Lung (tissue), 12 donors: ENCODE results near the gene CPHXL2. TPM values are rescaled to one million over a fixed set of nuclear protein-coding genes. Genes with fewer than 3 reads are reported as not detected.

Experiments
- ATAC-seq: fragments of 200-7000 bp; cut with Tn5 transposase; one replicate; pipeline ENCODE4 v1.9.1; 2020; ENCODE audit warnings: moderate number of reproducible peaks; ENCODE audit not compliant: insufficient read depth, low FRiP score
- DNase-seq, 3 donors: peaks; one replicate each; pipeline ENCODE4 v3.0.0-alpha.2; 2013 to 2017
- H3K27ac ChIP-seq, 2 donors: one replicate each; pipeline ENCODE4 v1.5.1; 2013; ENCODE audit warnings: mild to moderate bottlenecking in 2 of 2, moderate library complexity in 2 of 2, control low read depth in 1 of 2, inconsistent platforms in 1 of 2, low read depth in 1 of 2, low read length in 1 of 2
- H3K27me3 ChIP-seq, 3 donors: one replicate each; pipeline ENCODE4 v1.5.1; 2013; ENCODE audit warnings: low read length in 2 of 3; ENCODE audit not compliant: control insufficient read depth in 3 of 3, insufficient read depth in 3 of 3
- H3K36me3 ChIP-seq, 4 donors: one replicate each; pipeline ENCODE4 v1.5.1; 2013; ENCODE audit warnings: low read length in 4 of 4, mild to moderate bottlenecking in 1 of 4, moderate library complexity in 1 of 4; ENCODE audit not compliant: control insufficient read depth in 4 of 4, insufficient read depth in 4 of 4
- H3K4me1 ChIP-seq, 5 donors: one replicate each; pipeline ENCODE4 v1.5.1; 2013; ENCODE audit warnings: low read length in 5 of 5, mild to moderate bottlenecking in 2 of 5, moderate library complexity in 1 of 5; ENCODE audit not compliant: control insufficient read depth in 5 of 5, insufficient read depth in 5 of 5
- H3K4me3 ChIP-seq: one replicate; pipeline ENCODE4 v1.5.1; 2013; ENCODE audit warnings: mild to moderate bottlenecking, control low read depth, moderate library complexity
- H3K9ac ChIP-seq, 2 donors: one replicate each; pipeline ENCODE4 v1.5.1; 2013; ENCODE audit warnings: low read length in 2 of 2, control low read depth in 1 of 2; ENCODE audit not compliant: insufficient read depth in 1 of 2
- H3K9me3 ChIP-seq, 4 donors: one replicate each; pipeline ENCODE4 v1.5.1; 2013; ENCODE audit warnings: low read length in 3 of 4, mild to moderate bottlenecking in 1 of 4, moderate library complexity in 1 of 4; ENCODE audit not compliant: control insufficient read depth in 4 of 4, insufficient read depth in 3 of 4
- CTCF ChIP-seq: IDR thresholded peaks from 2 replicates; pipeline ENCODE4 v1.5.1; 2012; ENCODE audit warnings: mild to moderate bottlenecking; ENCODE audit errors: control extremely low read depth, extremely low read depth
- whole genome bisulfite sequencing, 2 donors: extraction: QIAGEN DNeasy Blood & Tissue Kit; methylation state at CpG; one replicate each; pipeline ENCODE4 v1.1.7; 2013; 5-methylcytosine and 5-hydroxymethylcytosine counted together
- polyA plus RNA-seq, 2 donors: library from polyadenylated mRNA; stranded (reverse); fragments of 200-250 nt; gene quantifications; one replicate each; pipeline ENCODE4 v1.2.1, GENCODE V29; 2013
- total RNA-seq, 2 donors: library from RNA; depleted of rRNA in 1 of 2; stranded (reverse); fragments of >200 nt in 1 of 2; gene quantifications; one replicate each; pipeline ENCODE4 v1.2.1, GENCODE V29; 2014 to 2021
- donor health status: control.
- donor health status: control.
- donor health status: Bipolar disorder and iron deficiency.
- donor health status: healthy.
- donor health status: DM: yes; HTN: yes; CAD: no.

CPHXL2 gene
- total and polyA plus RNA-seq, 4 donors = not detected

GRCh38 chr16:75629132-75629531 is 47.7 kb downstream of the CPHXL2 start:
- ATAC-seq (no peak), DNase-seq (no peak)
- no peak overlapping the region for H3K27ac ChIP-seq
- H3K9ac ChIP-seq = no peak overlapping the region
- peaks cover 48 to 59% (median 53%) of the 10 kb centered on the region in 4 donors for H3K36me3 ChIP-seq
- TF ChIP-seq CTCF = no peak
- 95 to 96% methylated on average over 10 of the region's 10 CpGs for WGBS, 2 donors
- H3K27me3 ChIP-seq = no peaks in the 10 kb centered on the region
- no peak overlapping the region for H3K4me3 ChIP-seq
- H3K9me3 ChIP-seq = no peaks in the 10 kb centered on the region
- no peaks in the 10 kb centered on the region for H3K4me1 ChIP-seq

- DNase-seq = no peak
- Histone ChIP-seq H3K9me3 (no peaks in the 10 kb centered on the region), H3K27me3 (no peaks in the 10 kb centered on the region), H3K27ac (no peak overlapping the region), H3K9ac (no peak overlapping the region), H3K36me3 (peaks cover 42 to 55% (median 47%) of the 10 kb centered on the region in 4 donors), H3K4me1 (no peaks in the 10 kb centered on the region), H3K4me3 (no peak overlapping the region)
- no peak for ATAC-seq
- TF ChIP-seq CTCF = no peak
- 54 to 72% methylated on average over 4 of the region's 4 CpGs for WGBS, 2 donors
Measured at GRCh38 chr16:75628351-75628750, 48.5 kb downstream of the CPHXL2 start.

- no peak for ATAC-seq
- WGBS, 2 donors = 13 to 30% methylated on average over 3 of the region's 3 CpGs
Measured at GRCh38 chr16:75627851-75628250, 49.0 kb downstream of the CPHXL2 start.

More at GRCh38 chr16:75627851-75628250, 49.0 kb downstream of the CPHXL2 start:
- DNase-seq = no peak
- H3K9ac ChIP-seq = no peak overlapping the region
- H3K36me3 ChIP-seq = peaks cover 37 to 52% (median 47%) of the 10 kb centered on the region in 4 donors
- no peak overlapping the region for H3K4me3 ChIP-seq
- no peak for TF ChIP-seq CTCF
- no peak overlapping the region for H3K27ac ChIP-seq
- no peaks in the 10 kb centered on the region for H3K9me3 ChIP-seq
- H3K4me1 ChIP-seq = no peaks in the 10 kb centered on the region
- H3K27me3 ChIP-seq = no peaks in the 10 kb centered on the region
